Lower leg skin (tissue), 4 donors: Measurements from ENCODE around the gene PTGS2. TPM values are rescaled to one million over a fixed set of nuclear protein-coding genes. Genes with fewer than 3 reads are reported as not detected.
"Not testable (repeated sequence)": the region's sequence is repeated elsewhere in the genome, so short reads cannot be mapped to it uniquely, and the experiment has no call there.

ENCODE experiments used
- DNase-seq, 2 donors: peaks; one replicate each; pipeline ENCODE4 v3.0.0-alpha.2; 2019; ENCODE audit warnings: low spot score in 2 of 2
- H3K4me3 ChIP-seq: fragments of 200-600 bp; sonication (generic); 2 replicates; pipeline ENCODE4 v1.5.1; 2017; ENCODE audit warnings: mild to moderate bottlenecking, low read depth; ENCODE audit not compliant: poor library complexity, severe bottlenecking
- CTCF ChIP-seq, 3 donors: fragments of 450-650 bp; IDR thresholded peaks; one replicate each; pipeline ENCODE4 v1.5.1; 2016; ENCODE audit warnings: antibody characterized with exemption in 3 of 3, mild to moderate bottlenecking in 3 of 3, moderate library complexity in 2 of 3
- POLR2A ChIP-seq, 2 donors: fragments of 450-650 bp; IDR thresholded peaks; one replicate each; pipeline ENCODE4 v1.6.1; 2016 to 2017; ENCODE audit warnings: antibody characterized with exemption in 2 of 2, mild to moderate bottlenecking in 1 of 2, moderate library complexity in 1 of 2
- WGBS, 2 donors: methylation state at CpG; one replicate each; pipeline ENCODE4 v1.1.5; 2018; 5-methylcytosine and 5-hydroxymethylcytosine counted together
- intact Hi-C: fragments of 100-400 bp; cut with DNase I; formaldehyde crosslinking; loops from one replicate; pipeline ENCODE4 v1.15.0; 2023; ENCODE audit warnings: low total_unique reads
- total RNA-seq, 4 donors: library from RNA; depleted of rRNA; stranded (reverse); fragments of >200 nt; gene quantifications; one replicate each; pipeline ENCODE4 v1.1.0, GENCODE V29; 2016

PTGS2 gene
- total RNA-seq, 4 donors from 2014 or later = 0.98 to 3.1 (median 1.9) TPM

- 81 to 83% methylated on average over 2 of the region's 2 CpGs for WGBS, 2 donors
- intact Hi-C loops = no loop called here
- no peak for TF ChIP-seq CTCF (IDR thresholded peaks at IDR 0.05)
- TF ChIP-seq POLR2A (IDR thresholded peaks at IDR 0.05) = no peak
These were observed 26.9 kb downstream of the PTGS2 start for GRCh38 chr1:186653312-186653711.

GRCh38 chr1:186648613-186649012 is 31.6 kb downstream of the PTGS2 start:
- H3K4me3 ChIP-seq = no peak overlapping the region
- TF ChIP-seq POLR2A (IDR thresholded peaks at IDR 0.05) = no peak
- TF ChIP-seq CTCF (IDR thresholded peaks at IDR 0.05) = no peak
- 29 to 33% methylated on average over 4 of the region's 4 CpGs for WGBS, 2 donors
- intact Hi-C loops = no loop called here
- no peak for DNase-seq

More at GRCh38 chr1:186653312-186653711, 26.9 kb downstream of the PTGS2 start:
- DNase-seq = no peak
- no peak overlapping the region for H3K4me3 ChIP-seq

GRCh38 chr1:186647985-186648384 is 32.2 kb downstream of the PTGS2 start:
- 93 to 95% methylated on average over 4 of the region's 4 CpGs for WGBS, 2 donors
- intact Hi-C loops, DNase-seq, H3K4me3 ChIP-seq: not testable (repeated sequence)

GRCh38 chr1:186643614-186644013 is 36.6 kb downstream of the PTGS2 start:
- TF ChIP-seq POLR2A (IDR thresholded peaks at IDR 0.05) (no peak), CTCF (IDR thresholded peaks at IDR 0.05) (no peak)
- H3K4me3 ChIP-seq = no peak overlapping the region
- intact Hi-C loops = no loop called here
- 50 to 57% methylated on average over 2 of the region's 2 CpGs for WGBS, 2 donors
- DNase-seq = no peak

- H3K4me3 ChIP-seq, DNase-seq, intact Hi-C loops: not testable (repeated sequence)
- WGBS, 2 donors = 45 to 65% methylated on average over 8 to 13 of the region's 16 CpGs
These were observed 42.7 kb downstream of the PTGS2 start for GRCh38 chr1:186637567-186637966.

GRCh38 chr1:186636786-186637185 is 43.4 kb downstream of the PTGS2 start:
- intact Hi-C loops = no loop called here
- H3K4me3 ChIP-seq = no peak overlapping the region
- no peak for TF ChIP-seq CTCF (IDR thresholded peaks at IDR 0.05)
- TF ChIP-seq POLR2A (IDR thresholded peaks at IDR 0.05) = no peak
- WGBS, 2 donors = 46 to 62% methylated on average over 2 of the region's 2 CpGs
- no peak for DNase-seq

- TF ChIP-seq CTCF (IDR thresholded peaks at IDR 0.05) = no peak
- TF ChIP-seq POLR2A (IDR thresholded peaks at IDR 0.05) = no peak
- intact Hi-C loops = no loop called here
- WGBS, 2 donors = 78 to 80% methylated on average over 2 of the region's 2 CpGs
- no peak overlapping the region for H3K4me3 ChIP-seq
- DNase-seq = no peak
These were observed 45.7 kb downstream of the PTGS2 start for GRCh38 chr1:186634511-186634910.
